ENCODE measurements around the gene KANTR.
"Not testable (repeated sequence)": the region's sequence is repeated elsewhere in the genome, so short reads cannot be mapped to it uniquely, and the experiment has no call there.

KANTR gene

GRCh38 chrX:53133400-53133799, 39.5 kb downstream of the KANTR start:
- DNase-seq, result no peak

- no peak for DNase-seq
These were observed 41.6 kb downstream of the KANTR start for GRCh38 chrX:53135581-53135980.

- no peak for DNase-seq
These were observed 59.6 kb downstream of the KANTR start for GRCh38 chrX:53153581-53153980.

GRCh38 chrX:53155512-53156206, 61.7 kb downstream of the KANTR start:
- DNase-seq, result no peak

- DNase-seq, result no peak
These were observed 62.3 kb downstream of the KANTR start for GRCh38 chrX:53156207-53156596.

- DNase-seq, result no peak
These were observed 65.2 kb downstream of the KANTR start for GRCh38 chrX:53159184-53159583.

- no peak for DNase-seq
These were observed 66.5 kb downstream of the KANTR start for GRCh38 chrX:53160297-53160983.

GRCh38 chrX:53163436-53163835, 69.5 kb downstream of the KANTR start:
- DNase-seq, result no peak

GRCh38 chrX:53164566-53164965, 70.6 kb downstream of the KANTR start:
- not testable (repeated sequence) for DNase-seq

- no peak for DNase-seq
These were observed 72.2 kb downstream of the KANTR start for GRCh38 chrX:53166103-53166502.

- no peak for DNase-seq
These were observed 77.4 kb downstream of the KANTR start for GRCh38 chrX:53171356-53171755.
